Measurements from ENCODE around the gene RBM12.

Gene RBM12

DNA sequence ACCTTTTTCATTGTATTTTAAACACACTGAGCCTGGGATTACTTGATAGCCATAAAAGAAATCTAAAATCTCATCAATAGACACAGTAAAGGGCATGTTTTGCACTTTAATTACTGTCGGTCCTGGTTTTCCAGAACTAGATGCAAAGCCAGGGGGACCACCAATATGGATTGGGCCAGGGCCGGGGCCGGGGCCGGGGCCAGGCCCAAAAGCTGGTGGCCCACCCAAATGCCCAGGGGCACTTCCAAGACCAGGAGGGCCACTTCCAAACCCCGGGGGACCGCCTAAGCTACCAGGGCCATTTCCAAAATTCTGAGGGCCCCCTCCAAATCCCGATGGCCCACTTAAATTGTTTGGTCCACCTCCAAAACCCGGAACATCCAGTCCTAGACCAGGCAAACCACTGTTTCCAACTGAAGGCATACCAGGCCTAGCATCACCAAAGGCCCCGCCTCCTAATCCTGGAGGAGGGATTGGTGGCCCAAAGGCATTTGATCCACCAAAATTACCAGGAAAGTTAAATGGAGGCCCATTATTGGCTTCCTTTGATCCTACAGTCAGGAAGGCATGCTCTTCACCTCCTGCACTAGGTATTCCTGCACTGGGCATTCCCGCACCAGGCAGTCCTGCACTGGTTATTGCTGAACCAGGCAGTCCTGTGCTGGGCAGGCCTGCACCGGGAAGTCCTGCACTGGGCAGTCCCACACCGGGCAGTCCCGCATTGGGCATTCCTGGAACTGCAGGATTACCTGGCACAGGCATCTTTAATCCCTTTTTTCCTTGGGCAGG lies 11.9 kb downstream of the RBM12 start:
- DNase-seq, result no peak

DNA sequence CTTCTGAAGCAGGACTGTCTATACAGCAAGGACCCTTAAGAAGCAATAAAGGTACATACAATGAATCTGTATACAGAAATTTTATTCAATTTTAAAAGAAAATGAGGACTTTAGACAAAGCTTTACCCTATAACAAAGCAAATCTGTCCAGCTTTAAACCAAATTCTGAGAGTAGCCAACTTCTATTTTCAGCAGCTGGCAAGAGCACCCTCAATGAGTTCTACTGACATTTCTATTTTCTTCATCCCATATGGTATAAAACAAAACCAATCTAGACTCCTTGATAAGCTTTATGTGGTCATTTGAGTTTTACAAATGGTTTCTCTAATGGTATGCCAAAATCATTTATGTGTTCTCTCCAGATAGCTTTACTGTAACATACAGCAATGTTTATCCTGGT lies 12.7 kb downstream of the RBM12 start:
- no peak for DNase-seq

DNA sequence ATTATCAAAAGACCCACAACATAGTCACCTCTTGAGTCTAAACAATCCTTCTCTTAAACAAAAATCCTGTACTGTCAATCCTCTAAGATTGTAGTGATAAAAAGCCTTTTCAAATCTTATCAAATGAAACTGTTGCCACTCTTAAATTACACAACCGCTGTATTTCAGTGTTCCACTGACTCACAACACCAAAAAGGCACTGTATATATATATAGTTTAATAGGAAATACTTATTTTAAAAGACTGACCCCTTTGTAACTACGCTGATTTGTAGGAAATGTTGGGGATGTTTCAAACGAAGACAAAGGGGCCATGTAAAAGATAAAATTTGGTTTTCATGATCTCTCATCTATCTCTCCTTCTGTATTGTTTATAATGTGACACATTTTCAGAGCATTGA lies 14.1 kb downstream of the RBM12 start:
- DNase-seq, result no peak

DNA sequence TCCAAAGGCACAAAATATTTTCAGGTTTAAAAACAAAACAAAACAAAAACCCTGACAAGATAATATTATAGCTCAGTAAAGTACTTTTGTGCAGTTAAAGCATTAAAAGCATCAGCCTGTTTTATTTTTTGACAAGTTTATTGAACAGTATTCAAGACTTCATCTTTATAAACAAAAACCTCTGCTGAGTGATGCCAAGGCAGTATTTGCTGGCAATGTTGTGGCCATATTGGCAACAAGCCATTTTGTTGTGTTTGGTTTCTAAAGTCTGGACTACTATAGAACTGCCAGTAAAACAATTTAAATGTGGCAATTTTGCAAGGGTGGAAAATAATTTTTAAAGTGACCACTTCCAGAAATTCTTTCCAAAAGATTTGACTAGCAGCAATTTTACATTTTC lies 15.9 kb downstream of the RBM12 start:
- no peak for DNase-seq

DNA sequence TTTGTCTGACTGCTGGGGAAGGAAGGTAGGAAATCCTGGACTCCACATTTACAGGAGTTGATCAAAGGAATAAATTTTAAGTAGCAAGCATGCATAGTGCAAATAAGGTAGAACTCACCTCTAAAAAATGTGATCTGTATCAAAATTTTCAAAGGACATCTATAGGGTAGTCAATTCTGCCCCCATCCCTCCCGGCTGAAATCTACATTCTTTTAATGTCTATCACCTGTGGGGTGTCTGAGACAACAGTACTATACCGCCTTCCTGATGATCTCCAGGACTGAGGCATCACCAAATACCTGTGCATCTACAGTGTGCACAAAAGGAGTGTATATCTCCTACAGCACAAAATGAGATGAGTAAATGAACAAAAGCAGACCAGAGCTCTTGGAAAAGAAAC lies 19.9 kb downstream of the RBM12 start:
- DNase-seq, result no peak

DNA sequence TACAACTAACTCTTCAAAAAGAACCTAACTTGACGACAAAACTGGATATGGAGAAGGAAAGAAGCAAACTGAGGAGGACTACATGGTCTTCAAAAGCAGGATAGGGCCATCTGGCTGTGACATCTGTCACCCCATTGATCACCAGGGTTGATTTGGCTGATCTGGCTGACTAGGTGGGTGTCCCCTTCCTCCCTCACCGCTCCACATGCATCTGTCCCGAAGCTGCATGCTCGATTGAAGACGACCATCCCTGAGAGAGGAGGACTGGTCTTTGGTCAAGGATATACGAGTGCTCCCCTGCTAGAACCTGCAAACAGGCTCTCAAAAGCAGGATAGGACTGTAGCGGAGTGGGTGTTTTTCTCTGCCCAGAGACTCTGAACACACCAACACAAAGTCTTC lies 21.7 kb downstream of the RBM12 start:
- no peak for DNase-seq

DNA sequence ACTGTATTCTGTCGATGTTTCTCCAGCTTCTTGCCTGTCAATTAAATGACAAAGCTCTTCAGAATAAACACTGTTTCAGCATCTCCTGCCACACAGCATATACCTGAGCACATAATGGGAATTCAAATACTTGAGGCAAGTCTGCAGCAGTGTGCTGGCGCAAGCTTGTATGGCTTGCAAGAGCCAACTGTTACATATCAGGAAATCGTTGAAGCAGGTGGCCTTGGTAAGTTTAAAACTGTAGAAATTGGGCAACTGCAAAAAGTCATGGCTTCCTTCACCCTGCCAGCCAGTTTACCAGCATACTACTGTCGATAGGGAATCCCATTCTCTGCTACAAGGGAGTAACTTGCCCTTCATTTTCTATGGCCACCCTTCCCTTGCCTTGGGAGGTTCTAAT lies 23.0 kb downstream of the RBM12 start:
- no peak for DNase-seq

DNA sequence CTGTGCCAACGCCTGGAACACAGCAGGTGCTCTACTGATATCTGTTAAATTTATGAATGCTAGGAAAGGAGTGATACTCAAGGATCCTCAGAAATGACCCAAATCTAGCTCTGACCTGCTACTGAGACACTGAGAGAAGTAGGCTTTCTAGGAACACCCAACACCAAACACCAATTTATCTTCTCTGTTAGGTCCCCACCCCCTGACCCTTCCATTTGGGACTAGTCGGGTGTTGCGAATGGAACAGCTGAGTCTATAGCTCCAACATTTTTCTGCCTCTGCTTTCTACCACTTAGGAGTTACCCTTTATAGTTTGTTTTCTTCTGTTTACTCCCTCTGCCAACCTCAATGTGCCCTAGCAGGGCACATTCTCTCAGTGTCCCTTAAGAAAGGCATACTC lies 24.0 kb downstream of the RBM12 start:
- DNase-seq, result no peak

DNA sequence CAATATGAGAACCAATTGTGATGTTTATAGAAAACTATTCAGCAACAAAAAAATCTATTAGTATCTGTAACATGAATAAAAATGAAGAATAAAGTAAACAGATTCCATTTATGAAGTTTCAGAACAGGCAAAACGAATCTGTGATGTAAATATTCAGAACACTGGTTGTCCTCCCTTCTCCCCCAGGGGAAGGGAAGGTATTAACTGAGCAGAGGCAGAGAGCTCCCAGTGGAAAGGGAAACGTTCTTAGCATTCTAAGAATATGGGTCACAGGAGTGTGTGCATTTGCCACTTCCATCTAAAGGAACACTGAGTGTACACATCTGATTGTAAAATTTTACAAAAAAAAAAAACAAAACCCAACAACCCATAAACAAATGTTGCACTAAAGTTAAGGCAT lies 25.9 kb downstream of the RBM12 start:
- DNase-seq, result no peak

DNA sequence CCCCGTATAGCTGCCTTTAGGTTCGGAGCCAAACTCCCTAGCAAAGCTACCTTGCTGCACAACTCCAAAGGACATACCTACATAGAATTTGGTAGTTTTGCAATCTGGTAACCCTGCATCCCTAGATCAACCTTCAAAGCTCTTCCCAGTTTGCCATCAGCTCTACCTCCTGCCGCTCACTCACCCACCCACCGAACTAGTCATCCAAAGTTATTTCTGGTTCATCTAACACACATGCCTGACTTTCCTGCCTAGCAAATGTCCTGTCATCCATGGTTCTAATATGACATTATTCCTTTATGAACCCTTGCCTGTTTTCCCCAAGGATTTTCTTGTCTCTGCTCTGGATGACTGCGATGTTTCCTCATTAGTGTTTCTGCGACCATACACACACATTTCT lies 27.4 kb downstream of the RBM12 start:
- no peak for DNase-seq

DNA sequence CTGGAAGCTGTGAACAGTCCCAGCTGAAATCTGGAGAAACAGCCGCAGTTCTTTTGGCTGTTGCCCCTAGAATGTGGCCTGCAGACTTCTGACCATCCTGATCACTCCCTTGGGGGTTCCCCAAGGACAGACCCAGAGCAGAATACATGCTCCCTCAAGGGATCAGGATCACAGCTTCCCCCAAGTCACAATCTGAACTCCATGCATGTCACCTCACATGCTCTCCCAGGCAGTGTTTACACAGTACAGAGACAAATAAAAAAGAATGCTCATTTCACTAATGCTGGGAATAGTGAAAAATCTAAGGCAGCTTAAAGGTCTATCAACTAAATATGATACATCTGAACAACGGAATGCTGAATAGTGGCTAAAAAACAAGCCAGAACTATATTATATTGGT lies 28.6 kb downstream of the RBM12 start:
- no peak for DNase-seq

DNA sequence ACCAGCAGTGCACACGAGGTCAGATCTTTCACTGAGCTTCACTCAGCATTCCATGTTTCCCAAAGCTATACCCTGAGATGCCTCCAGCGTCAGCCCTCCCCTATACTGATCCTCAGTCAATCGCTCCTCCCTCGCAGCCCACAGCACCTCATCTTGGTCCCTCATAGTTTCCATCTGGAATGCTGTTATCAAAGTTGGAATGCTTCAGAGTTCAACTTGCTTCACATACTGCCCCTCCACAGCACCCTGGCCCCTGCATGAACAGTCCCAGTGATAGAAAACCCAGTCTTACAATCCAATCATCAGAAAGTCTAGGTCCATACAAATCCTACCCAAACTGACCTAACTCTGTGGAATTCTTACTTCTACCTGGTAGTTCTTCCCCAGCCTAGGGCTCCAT lies 29.0 kb downstream of the RBM12 start:
- no peak for DNase-seq

DNA sequence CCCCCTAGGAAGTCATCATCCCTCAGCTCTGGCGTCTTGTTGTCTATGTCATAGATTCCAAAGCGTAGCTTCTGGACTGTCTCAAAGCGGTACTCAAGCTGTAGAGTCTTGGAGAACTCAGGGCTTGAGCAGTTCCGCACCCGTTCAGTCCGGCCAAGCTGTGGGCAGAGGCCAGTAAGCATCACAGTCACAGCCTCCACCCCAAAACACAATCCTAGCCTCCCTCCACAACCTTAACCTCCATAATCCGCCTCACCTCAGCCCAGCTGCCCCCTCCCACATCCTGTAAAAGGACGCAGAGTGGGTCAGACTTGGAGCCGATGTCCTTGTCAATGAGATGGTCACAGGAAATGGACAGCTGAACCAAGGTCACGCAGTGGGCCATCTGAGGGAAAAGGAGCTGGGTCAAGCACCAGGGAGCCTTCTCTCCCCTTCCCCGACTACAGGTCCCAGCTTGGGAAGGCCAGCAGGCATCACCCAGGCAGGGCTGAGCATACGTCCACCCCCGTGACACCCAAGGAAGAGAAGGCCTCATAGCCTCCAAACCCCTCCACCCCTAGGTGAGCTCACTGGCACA lies 32.1 kb downstream of the RBM12 start:
- no peak for DNase-seq

DNA sequence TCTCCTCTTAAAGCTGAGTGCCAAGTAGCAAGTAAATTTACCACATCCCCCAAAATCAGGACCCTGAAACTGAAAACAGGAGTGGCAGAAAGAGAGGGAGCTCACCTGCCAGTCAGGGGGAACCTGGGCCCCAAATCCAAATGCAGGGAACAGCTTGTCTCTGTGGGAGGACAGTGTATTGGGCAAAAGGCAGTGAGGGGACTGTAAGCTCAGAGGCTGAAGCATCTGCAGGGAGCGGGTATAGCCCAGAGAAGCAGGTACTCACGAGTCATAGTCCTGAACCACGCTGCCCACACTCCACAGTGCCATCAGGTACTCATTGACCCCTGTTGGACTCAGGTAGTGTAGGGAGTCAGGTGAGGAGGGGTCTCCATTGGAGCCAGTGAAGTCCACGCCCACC lies 34.1 kb downstream of the RBM12 start:
- no peak for DNase-seq

DNA sequence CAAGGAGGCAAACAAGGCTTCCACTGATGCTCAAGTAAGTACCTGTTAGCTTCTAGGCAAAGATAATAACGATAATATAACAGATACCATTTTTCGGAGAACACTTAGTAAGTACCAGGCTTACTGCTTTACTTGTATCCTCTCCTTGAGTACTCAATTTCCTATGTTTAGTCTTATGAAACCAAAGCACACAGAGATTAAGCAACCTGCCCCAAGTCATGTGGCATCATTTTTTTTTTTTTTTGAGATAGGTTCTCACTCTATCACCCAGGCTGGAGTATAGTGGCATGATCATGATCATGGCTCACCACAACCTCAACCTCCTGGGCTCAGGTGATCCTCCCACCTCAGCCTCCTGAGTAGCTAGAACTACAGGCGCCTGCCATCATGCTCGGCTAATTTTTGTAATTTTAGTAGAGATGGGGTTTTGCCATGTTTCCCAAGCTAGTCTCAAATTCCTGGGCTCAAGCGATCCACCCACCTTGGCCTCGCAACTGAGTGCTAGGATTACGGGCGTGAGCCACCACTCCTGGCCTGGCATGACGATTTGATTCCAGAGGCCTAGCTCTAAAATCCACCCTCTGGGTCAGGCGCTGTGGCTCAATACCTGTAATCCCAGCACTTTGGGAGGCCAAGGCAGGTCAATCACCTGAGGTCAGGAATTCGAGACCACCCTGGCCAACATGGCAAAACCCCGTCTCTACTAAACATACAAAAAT lies 35.1 kb downstream of the RBM12 start:
- no peak for DNase-seq

DNA sequence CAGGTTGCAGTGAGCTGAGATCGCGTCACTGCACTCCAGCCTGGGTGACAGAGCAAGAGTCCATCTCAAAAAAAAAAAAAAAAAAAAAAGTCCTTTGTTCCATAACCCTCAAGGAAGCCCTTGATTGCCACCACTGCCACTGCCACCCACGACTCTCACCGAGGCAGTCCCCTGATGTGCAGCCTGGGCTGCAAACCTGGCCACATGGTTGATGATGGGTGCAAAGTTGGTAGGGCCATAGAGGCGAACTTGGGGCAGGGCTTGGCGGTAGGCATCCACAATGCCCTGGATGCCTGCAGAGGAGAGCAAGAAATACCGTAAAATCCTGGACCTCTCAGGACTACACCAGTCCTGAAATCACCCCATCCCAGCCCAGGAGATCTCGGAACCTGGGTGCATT lies 37.6 kb downstream of the RBM12 start:
- DNase-seq, result no peak

DNA sequence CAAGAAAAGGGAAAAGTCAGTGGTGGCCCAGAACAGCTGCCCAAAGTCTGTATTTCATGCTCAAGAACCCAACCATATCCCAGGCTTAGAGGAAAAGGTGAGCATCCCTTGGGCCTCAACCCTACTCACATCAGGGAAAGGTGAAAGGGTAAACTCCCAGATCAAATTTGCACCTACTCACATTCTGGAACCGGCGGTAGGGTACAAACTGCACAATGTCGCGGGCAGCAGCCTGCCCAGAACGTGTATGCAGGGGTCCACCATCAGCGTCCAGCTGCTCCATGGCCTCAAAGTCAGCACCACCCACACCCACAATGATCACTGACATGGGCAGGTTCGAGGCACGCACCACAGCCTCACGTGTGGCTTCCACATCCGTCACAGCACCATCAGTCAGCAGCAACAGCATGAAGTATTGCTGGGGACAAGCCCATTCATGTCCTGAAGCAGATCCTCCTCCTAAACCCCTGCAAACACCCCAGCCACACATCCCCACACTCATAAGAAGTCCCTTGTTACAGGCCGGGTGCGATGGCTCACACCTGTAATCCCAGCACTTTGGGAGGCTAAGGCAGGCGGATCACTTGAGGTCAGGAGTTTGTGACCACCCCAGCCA lies 38.2 kb downstream of the RBM12 start:
- DNase-seq, result no peak

DNA sequence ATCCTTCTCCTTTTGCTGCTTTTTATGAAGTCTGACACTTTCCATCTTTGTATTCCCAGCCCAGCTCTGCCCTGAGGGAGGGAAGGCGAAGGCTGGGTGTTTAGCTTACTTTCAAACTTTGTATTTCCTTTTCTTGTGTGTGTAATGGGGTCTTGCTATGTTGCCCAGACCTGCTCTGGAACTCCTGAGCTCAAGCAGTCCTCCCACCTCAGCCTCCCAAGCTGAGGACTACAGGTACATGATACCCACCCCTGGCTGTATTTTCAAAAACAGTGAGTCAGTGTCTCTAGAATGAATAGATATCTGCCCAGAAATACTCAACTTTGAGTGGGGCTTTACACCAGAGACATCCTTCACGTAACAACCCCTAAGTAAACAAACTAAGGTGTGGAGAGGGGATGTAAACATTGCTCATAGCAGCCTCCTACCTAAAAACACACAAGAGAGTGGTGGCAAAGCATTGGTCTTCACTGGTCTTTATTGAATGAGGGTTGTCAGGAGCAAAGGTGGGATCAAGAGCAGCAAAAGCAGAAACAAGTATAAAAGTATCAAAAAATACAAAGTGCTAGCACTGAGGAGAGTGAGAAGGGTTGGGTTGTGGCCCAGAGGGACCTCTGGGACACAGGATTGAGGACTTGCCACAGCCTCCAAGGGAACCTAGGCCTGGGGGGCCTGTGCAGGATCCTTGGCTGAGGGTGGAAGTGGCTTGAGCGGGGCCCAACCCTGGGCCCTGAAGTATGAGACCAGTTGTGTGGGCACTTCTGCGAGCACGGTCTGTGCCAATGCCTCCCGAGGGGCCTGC lies 38.9 kb downstream of the RBM12 start:
- DNase-seq, result no peak

DNA sequence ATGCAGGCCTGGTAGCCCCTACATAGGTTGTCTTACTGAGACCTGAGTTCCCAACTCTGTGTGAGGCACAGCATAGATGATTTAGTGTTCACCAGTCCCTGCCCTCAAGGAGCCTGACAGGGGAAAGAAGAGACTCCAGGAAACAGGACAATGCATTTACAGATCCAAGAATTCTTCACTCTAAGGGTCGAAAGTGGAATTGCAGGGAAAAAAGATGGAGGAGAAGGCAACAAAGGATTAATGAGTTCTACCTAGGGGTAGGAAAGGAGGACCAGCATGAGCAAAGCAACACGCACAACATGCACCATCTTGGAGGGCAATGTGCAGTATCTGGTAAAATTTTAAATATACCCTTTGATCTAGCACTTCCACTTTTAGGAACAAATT lies 43.1 kb downstream of the RBM12 start:
- no peak for DNase-seq

DNA sequence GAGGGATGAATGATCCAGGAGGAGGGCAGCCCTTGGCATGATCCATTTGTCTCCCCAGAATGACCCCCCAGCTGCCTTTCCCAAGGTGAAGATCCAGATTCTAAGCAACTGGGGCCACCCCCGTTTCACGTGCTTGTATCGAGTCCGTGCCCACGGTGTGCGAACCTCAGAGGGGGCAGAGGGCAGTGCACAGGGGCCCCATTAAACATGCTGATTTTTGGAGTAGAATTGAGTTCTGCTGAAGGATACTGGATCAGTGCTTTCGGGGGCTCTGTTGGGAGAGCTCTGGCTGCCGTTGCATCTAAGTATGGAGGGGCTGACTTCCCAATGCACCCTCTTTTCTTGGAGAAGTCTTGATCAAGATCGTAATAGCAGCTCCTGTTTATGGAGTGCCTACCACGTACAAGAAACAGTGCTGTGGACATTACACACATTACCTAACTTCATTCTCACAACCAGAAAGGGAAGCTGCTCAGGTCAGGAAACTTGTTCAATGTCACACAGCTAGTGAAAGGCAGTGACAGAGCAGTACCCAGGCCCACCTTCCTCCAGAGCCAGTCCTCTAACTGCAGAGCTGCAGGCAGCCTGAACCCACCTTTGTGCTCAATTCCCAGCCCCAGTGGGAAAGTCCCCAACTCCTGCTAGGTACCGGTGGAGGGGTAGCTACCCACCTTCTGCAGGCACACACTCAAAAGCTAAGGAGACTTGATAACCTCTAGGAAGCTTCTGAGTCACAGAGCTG lies 43.7 kb downstream of the RBM12 start:
- DNase-seq, result no peak

DNA sequence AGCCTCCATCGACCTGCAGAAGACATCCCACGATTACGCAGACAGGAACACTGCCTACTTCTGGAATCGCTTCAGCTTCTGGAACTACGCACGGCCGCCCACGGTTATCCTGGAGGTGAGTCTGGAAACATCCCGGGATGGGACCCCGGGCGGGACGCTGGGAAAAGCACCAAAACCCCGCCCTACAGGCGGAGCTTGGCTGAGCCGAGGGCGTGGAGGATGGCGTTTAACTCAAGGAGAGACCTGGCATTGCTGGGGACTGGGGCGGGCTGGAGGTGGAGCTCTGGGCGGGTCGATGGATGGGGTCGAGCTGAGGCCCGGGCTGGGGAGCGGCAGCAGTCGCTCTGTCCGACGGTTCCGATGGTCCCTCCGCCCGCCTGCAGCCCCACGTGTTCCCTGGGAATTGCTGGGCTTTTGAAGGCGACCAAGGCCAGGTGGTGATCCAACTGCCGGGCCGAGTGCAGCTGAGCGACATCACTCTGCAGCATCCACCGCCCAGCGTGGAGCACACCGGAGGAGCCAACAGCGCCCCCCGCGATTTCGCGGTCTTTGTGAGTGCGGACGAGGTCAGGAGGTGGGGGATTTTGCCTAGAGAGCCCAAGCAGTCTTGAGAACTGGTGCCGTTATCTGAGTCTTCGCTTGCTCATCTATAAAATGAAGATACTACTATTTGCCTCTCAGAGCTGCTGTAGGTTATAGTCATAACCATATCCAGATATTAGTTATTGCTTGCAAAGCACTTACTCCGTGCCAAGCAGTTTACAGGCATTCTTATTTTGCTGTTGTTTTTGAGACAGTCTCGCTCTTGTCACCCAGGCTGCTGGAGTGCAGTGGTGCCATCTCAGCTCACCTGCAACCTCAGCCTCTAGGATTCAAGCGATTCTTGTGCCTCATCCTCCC lies 45.3 kb downstream of the RBM12 start:
- DNase-seq, result peak; percentile 76
